GM18867 (cell line): ENCODE measurements around the gene LRRC3.
"Not testable (repeated sequence)": the region's sequence is repeated elsewhere in the genome, so short reads cannot be mapped to it uniquely, and the experiment has no call there.

Source experiments
- ATAC-seq: cut with Tn5 transposase; IDR thresholded peaks from one replicate; pipeline ENCODE4 v1.9.1; 2021; ENCODE audit warnings: mild to moderate bottlenecking, moderate library complexity; ENCODE audit not compliant: unreplicated experiment

Gene LRRC3

DNA sequence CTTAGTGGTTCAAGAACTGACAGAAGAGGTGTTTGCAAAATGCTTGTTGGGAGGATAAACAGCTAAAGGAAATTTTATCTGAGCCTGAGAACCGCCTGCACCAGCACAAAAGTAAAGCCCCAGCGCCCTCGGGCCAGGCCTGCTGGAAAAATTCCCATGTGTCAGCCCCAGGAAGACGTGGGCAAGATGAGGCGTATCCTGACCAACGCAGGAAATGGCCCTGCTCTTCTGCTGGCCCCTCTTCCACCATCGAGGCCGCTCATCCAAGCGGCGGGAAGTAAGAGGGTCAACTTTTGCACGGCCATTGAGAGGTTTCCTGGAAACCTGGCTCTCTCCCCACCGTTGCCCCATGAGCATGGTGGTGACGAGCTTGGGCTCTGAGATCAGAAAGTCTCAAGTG, 39.6 kb downstream of the LRRC3 start:
- ATAC-seq = no peak

DNA sequence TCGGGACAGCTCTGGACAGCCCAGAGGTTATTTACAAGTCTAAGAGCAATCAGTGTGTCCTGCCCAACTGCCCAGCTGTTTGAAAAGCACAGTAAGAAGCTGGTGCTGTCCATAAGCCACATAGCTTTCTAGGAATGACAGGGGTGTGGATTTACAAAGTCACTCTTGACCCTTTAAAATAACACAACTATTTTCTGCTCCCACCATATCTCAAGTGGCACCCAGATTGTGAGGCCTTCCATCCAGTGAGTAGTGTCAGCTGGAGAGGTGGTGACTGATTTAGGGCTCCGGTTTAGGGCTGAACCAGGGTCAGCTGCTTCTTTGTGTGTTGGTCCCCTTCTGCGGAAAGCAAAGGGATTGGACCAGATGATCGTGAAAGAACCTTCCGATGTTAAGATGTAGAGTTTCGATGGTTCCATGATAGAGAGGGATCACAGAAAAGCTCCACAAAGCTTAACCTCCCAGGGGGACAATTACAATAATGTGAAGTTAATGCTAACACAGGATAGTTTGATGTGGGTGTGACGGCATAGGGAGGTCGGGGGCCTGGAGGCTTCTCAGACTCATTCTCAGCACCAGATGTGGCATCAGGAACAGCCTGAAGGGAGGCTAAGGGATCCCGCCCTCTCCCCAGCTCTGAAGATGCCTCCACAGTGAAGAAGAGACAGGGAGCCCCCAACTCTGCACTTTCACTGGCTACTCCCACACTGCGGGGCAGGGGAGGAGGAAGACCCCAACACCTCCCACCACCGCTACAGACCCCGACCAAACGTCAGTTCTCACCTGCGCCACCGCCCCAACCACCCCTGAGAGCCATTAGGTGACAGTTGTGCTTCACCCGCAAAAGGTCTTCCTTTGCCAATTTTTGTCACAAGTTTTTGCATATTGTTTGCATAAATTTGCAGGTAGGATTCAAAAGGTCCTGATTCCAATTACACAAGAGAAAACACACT, 40.6 kb downstream of the LRRC3 start:
- no peak for ATAC-seq

DNA sequence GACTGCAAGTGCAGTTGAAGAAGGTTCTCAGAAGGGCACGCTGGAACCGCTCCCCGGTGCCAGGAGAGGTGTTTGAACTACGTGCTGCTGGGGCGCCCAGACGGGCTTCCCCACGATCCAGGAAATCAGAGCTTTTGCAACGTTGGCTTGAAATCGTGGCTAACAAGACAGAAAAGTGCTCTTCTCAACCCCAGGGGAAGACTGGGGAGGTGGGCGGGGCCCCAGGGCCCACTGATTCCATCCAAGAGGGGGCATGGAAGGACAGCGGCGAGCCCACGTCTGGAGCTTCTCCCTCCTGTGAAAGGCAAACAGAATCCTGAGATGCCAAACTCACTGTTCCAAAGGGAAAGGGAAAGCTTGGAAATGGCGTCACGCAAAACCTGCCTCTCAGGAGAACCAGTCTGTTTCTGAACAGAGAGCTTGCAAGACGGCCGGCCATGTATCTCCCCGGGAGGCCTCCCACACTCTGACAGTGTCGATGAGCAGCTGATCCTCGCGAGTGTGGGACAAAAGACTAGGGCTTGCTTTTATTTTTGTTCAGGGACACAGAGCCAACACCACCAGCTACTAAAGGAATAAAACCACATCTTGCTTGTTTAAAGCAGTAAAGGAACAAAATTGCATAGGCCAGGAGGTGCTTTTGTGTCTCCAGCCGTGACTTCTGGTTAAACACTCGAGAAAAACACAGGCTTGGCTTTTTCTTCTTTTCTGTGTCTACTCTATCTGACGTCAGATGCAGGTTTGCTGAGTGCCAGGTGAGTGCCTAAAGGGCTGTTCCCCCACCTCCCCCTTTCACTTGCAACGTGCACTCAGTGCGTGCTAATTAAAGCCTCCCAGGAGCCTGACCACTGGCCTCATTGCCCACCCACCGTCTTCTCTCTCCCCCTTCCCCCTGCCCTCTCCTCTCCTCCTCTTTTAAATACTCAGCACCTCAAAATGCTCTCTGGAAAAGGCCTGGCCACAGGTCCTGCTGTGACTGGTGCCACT, 41.5 kb downstream of the LRRC3 start:
- ATAC-seq = no peak

DNA sequence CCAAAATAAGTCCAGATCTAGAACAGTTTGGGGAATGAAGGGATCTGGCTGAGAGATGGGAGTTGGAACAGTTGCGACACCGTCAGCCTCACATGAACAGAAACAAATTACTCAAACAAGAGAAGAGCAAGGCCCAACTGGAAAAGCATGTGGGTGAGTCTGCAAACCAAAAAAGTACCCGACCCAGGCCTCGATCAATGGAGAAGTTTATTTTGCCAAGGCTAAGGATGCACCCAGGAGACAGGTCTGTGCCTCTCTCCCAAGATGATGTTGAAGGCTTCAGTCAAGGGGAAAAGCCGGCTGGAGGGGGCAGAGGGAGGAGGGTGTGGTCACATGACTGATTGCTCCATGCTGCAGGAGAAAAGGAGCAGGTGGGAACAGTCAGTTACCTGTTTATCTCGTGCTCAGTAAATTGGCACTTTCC, 42.4 kb downstream of the LRRC3 start:
- no peak for ATAC-seq

DNA sequence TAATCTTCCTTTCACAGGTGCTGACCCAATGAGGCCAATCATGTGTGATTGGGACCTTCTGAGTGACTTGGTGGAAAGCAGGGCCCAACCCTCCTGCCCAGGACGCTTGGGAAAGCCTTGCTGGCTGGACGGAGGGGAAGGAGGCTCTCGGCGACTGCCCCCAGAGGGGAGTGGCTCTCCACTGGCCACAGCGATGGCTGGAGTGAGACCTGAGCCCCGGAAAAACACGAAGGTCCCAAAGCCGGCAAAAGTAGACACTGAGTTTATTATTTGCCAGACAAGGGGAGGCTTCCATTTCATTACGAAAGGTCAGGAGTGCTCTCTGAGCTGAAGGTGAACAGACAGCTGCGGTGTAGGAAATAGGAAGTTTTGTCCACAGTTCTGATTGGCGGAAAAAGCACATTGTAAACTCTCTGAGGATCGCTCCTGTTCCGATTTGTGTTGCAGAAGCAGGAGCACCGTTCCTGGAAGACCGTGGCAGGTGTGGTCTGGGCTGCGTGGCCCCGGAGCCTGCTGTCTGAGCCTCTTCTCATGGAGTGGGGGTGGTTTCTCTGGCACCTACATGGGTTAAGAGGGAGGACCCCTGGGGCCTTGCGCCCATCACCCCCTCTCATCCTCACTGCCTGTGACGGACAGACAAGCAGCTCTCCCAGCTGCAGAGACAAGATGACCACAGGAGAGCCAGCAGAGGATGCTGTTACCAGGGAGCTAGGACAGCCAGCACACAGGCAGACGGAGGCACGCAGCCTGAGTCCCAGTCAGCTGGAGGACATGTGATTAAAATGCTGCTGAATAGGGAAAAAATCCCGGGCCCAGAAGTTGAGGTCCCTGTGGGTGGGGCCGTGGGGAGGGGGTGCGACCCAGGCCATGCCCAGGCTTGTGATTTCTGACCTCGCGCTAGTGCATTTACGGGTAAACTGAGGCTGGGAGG, 43.2 kb downstream of the LRRC3 start:
- no peak for ATAC-seq

DNA sequence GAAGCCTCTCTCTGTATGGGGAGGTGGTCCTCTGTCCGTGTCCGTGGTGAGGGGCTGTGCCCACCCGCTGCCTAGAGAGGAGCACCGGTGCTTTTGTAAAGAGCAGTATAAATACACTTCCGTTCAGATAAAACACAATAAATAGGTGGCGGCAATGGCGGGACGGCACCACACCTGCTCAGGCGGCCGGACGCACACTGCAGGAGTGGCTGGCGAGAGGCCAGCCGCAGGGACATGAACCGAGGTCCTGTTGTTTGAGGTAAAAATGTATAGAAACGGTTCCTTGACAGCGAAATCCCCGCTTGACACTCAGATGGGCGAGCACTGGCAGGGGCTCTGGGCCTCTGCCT, 43.9 kb downstream of the LRRC3 start:
- ATAC-seq = no peak

DNA sequence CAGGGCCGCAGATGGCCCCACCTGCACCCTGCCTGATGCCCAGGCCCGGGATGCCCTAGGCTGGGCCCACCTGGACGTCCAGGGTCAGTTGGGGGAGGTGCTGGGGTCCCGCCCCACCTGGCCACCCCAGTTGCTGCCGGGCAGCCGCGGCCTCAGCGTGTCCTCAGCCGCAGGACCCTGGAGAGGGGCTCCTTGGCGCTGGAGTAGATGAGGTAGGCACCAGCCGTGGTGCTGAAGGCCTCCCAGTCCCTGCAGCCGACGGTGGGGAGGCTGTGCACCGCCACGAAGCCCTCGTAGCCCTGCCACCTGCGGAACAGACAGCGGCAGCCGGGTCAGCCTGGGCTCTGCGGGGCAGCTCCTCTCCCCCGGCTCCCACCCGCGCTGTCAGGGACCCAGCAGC, 44.3 kb downstream of the LRRC3 start:
- no peak for ATAC-seq

DNA sequence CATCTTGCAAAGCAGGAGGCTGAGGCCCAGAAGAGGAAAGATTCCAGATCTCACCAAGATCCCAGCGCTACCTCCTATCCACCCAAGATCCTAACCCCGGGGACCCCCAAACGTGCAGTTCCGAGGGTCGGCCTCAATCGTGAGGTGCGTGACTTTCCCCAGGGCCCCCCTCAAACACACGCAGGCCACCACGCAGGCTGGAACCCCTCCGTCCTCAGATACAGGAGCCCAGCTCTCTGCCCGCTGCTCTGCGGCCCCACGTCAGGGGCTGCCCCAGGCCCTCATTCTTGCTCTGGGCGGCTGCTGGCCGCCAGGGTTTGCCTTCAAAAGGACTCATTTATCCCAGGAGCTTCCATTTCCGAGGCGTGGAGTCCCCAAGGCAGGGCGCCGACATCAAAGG, 44.8 kb downstream of the LRRC3 start:
- ATAC-seq = no peak

DNA sequence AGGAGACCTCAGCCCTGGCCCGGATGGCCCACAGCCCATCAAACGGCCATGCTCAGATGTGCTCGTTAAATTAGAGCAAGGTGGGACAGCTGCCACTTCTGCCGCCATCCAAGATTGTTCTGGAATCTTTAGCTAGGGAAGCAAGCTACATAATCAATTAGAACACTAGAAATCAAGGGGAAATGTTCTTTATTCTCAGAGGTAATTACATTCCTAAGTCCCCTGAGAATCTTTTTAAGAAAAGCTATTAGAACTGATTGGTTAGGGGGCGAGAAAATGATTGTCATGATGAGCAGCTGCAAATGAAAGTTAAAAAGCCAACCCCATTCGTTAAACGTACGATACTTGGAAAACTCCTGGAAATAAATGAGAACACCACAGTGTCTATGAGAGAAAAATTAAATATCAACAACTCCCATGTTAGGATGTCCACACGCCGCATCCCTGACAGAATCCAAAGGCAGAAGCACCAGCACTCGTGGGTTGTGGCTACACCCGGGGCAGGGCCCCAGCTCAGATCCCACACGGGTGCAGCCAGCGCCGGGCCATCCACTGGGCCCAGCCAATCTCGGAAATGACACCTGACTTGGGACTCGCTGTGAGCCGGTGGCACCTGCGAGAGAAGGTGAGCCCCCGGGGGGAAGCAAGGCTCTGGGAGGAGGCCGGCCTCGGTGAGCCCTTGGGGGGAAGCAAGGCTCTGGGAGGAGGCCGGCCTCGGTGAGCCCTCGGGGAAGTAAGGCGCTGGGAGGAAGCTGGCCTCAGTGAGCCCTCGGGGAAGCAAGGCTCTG, 47.1 kb downstream of the LRRC3 start:
- no peak for ATAC-seq

DNA sequence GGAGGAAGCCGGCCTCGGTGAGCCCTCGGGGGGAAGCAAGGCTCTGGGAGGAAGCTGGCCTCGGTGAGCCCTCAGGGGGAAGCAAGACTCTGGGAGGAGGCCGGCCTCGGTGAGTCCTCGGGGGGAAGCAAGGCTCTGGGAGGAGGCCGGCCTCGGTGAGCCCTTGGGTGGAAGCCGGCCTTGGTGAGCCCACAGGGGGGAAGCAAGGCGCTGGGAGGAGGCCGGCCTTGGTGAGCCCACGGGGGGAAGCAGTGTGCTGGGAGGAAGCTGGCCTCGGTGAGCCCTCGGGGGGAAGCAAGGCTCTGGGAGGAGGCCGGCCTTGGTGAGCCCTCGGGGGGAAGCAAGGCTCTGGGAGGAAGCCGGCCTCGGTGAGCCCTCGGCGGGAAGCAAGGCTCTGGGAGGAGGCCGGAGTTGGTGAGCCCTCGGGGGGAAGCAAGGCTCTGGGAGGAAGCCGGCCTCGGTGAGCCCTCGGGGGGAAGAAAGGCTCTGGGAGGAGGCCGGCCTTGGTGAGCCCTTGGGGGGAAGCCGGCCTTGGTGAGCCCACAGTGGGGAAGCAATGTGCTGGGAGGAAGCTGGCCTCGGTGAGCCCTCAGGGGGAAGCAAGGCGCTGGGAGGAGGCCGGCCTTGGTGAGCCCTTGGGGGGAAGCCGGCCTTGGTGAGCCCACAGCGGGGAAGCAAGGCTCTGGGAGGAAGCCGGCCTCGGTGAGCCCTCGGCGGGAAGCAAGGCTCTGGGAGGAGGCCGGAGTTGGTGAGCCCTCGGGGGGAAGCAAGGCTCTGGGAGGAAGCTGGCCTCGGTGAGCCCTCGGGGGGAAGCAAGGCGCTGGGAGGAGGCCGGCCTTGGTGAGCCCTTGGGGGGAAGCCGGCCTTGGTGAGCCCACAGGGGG, 47.9 kb downstream of the LRRC3 start:
- ATAC-seq = not testable (repeated sequence)

DNA sequence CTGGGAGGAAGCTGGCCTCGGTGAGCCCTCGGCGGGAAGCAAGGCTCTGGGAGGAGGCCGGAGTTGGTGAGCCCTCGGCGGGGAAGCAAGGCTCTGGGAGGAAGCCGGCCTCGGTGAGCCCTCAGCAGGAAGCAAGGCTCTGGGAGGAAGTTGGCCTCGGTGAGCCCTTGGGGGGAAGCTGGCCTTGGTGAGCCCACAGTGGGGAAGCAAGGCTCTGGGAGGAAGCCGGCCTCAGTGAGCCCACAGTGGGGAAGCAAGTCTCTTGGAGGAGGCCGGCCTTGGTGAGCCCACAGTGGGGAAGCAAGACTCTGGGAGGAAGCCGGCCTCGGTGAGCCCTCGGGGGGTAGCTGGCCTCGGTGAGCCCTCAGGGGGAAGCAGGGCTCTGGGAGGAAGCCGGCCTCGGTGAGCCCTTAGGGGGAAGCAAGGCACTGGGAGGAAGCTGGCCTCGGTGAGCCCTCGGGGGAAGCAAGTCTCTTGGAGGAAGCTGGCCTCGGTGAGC, 48.6 kb downstream of the LRRC3 start:
- ATAC-seq = no peak

DNA sequence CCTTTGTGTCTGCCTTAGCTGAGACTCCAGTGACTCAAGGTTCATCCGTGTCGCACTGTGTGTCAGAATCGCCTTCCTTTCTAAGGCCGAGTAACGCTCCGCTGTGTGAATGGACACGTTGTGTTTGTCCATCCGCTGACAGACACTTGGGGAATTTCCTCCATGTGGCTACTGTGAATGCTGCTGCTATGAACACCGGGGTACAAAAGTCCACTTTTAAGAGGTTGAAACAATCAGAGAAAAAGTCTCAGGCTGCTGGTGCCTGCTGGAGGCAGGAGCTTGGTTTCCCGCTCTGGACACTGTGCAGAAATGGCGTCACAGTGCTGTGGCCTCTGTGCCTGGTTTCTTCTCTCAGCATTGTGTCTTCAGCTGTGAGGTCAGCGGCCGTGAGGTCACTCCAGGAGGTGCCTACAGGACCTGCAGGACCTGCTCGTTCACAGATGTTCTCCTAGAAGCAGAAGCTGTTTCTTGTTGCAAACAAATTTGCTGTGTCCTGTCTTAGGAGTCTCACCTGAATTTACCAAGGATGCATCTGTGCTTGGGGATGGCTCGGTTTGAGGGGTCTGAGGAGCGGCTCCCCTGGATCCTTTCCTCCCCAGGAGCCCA, 50.5 kb downstream of the LRRC3 start:
- ATAC-seq = no peak

DNA sequence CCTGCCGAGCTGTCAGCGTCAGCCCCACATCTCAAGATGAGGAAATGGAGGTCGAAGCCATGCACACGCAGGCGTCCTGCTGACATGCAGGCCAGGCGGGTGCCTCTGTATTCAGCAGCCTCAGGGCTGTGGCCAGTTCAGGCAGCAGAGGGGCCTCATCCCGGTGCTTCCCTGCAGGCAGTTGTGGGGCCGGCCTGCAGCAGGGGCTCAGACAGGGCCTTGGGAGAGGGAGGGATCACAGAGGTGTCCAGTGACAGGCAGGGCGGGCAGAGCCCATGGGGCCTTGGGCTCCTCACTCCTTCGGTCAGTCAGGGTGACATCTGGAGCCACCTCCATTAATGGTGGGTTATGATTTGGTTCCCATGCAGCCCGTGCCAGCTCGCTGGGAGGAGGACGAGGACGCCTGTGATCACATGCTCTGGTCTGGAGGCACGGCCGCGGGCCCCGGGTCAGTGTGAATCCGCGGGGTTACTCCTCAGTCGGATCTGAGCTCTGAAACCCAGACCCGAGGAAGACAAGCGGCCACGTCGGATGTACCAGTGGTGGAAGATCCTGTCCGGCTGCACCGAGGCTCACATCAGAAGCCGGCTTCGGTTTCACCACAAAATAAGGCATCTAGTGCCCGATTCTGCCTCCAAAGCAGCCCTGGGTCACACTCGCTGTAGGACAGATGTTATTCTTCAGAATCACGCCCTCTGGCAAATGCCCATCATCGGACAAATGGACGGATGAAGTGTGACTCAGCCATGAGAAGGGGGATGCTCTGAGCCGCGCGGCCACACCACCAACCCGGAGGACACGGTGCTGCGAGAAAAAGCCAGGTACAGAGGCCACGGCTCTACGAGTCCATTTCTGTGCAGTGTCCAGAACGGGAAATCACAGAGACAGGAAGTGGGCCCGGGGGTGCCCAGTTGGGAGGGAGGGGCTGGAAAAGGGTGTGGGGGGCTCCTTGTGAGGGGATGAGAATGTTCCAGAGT, 51.3 kb downstream of the LRRC3 start:
- no peak for ATAC-seq

DNA sequence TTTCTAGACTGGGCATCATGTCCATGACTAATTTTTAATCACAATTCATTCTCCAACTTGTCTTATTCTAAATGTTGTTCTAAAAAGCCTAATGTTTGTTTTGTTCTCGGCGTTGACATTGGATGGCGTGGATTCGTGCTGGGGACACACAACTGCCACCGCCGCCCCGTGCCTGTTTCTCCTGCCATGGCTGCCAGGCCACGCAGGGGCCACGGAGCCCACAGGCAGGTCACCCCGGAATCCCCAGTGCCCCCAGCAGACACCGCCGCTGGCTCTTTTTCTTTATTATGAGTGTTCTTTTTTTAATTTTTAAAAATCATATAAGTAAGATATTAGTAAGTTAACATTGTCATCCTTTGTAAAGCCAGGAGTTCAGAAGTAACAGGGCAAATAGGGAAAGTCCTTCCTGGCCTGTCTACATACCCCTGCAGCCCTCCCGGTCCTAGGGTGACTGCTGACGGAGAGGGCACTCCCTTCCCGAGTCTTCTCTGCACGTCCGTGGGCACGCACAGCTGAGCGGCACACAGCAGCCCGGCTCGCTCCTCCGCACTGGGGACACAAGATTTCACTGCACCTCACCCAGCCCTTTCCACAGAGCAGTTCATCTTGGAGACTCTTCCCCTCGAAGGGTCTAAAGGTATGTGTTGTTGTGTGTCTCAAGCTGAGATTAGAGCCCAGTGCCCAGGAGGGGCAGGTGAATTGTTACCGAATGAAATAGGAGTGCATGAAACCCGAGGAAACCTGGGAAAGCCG, 52.5 kb downstream of the LRRC3 start:
- ATAC-seq = no peak

DNA sequence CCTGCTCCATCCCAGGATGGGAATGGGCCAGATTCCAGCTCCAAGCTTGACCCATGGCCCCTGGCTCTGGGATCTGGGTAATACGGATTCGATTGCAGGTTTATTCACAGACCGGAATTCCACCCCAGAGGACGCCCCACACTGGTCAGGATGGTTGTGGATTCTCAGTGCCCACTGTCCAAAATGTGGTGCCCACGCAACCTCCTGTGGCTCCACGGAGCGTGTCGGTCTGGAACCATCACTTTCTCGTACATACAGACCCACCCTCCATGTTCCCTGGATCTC, 53.1 kb downstream of the LRRC3 start:
- ATAC-seq = no peak

DNA sequence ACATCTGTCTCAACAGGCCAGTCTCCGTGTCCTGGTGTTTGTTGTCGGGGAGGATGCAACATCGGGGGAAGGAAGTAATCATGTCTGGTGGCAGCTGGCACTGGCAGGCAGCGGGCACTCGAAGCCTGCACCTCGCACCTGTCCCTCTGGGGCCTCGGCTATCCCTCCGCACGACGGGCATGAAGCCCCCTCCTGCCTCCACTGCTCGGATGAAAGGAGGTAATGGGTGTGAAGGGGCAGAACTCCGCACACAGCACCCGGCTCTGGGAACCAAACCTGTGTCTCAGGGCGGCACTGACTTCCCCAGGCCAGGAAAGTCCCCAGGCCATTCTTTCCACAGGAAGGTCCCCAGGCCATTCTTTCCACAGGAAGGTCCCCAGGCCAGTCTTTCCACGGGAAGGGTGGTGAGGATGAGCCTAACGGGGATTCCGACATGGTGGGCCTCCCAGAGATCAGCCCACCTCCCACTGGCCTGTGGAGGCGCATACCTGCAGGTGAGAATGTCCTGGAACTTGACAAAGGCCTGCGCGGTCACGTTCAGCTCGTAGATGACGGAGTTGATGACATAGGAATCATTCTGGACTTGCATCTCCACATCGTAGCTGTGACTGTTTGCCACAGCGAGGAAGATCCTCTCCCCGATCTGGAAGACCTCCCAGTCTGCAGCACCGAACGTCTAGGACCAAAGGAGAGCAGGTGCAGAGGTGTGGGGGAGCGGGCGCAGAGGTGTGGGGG, 53.6 kb downstream of the LRRC3 start:
- ATAC-seq = no peak
